GM23338 (cell line): ENCODE data around the gene CAPNS2. TPM values are rescaled to one million over a fixed set of nuclear protein-coding genes. Genes with fewer than 3 reads are reported as not detected.

Experiments used
- ATAC-seq: fragments of 200-7000 bp; cut with Tn5 transposase; 3 replicates; pipeline ENCODE4 v1.9.1; 2020
- DNase-seq: peaks from one replicate; pipeline ENCODE4 v3.0.0-alpha.2; 2015; ENCODE audit warnings: low spot score
- H2AFZ ChIP-seq: fragments of 200-600 bp; sonication (generic); 2 replicates; pipeline ENCODE4 v1.8.0; 2016; ENCODE audit warnings: antibody characterized with exemption, mild to moderate bottlenecking, moderate library complexity
- H3F3A ChIP-seq: fragments of 200-600 bp; sonication (generic); replicated peaks from 2 replicates; pipeline ENCODE4 v1.8.0; 2017; ENCODE audit warnings: antibody characterized with exemption, mixed run types, low read depth
- H3K27ac ChIP-seq: fragments of 200-600 bp; sonication (generic); 2 replicates; pipeline ENCODE4 v1.6.1; 2016; ENCODE audit warnings: low read depth
- H3K27me3 ChIP-seq: fragments of 200-600 bp; sonication (generic); 2 replicates; pipeline ENCODE4 v1.8.0; 2016; ENCODE audit warnings: mild to moderate bottlenecking, mixed run types, moderate library complexity; ENCODE audit not compliant: insufficient read depth
- H3K36me3 ChIP-seq: fragments of 200-600 bp; sonication (generic); 2 replicates; pipeline ENCODE4 v1.8.0; 2016; ENCODE audit warnings: mild to moderate bottlenecking; ENCODE audit not compliant: insufficient read depth
- H3K4me1 ChIP-seq: fragments of 200-600 bp; sonication (generic); 2 replicates; pipeline ENCODE4 v1.8.0; 2016; ENCODE audit warnings: mild to moderate bottlenecking, moderate library complexity; ENCODE audit not compliant: insufficient read depth
- H3K4me2 ChIP-seq: fragments of 200-600 bp; sonication (generic); 2 replicates; pipeline ENCODE4 v1.7.1; 2017; ENCODE audit warnings: mixed run types
- H3K4me3 ChIP-seq: fragments of 200-600 bp; sonication (generic); 2 replicates; pipeline ENCODE4 v1.6.1; 2016; ENCODE audit warnings: mixed run types
- H3K79me2 ChIP-seq: fragments of 200-600 bp; sonication (generic); replicated peaks from 2 replicates; pipeline ENCODE4 v1.8.0; 2017; ENCODE audit warnings: mild to moderate bottlenecking; ENCODE audit not compliant: insufficient read depth
- H3K9me2 ChIP-seq: fragments of 200-600 bp; sonication (generic); 2 replicates; pipeline ENCODE4 v1.8.0; 2017; ENCODE audit not compliant: insufficient read depth
- H4K20me1 ChIP-seq: fragments of 200-600 bp; sonication (generic); replicated peaks from 2 replicates; pipeline ENCODE4 v1.8.0; 2017; ENCODE audit warnings: mild to moderate bottlenecking; ENCODE audit not compliant: insufficient read depth
- H3K27ac Mint-ChIP-seq: 2 replicates; pipeline ENCODE4 v1.8.0; 2020; ENCODE audit warnings: inconsistent platforms, mild to moderate bottlenecking, moderate library complexity, mixed read lengths
- H3K27me3 Mint-ChIP-seq: 3 replicates; pipeline ENCODE4 v1.8.0; 2022; ENCODE audit warnings: low read depth, mild to moderate bottlenecking, moderate library complexity, mixed read lengths, inconsistent platforms; ENCODE audit not compliant: insufficient read depth, poor library complexity
- H3K36me3 Mint-ChIP-seq: 3 replicates; pipeline ENCODE4 v1.8.0; 2021; ENCODE audit warnings: low read depth, mild to moderate bottlenecking, inconsistent platforms, moderate library complexity, mixed read lengths
- H3K4me1 Mint-ChIP-seq: 3 replicates; pipeline ENCODE4 v1.8.0; 2020; ENCODE audit warnings: mild to moderate bottlenecking, inconsistent platforms, mixed read lengths
- H3K4me3 Mint-ChIP-seq: 3 replicates; pipeline ENCODE4 v1.8.0; 2021; ENCODE audit warnings: moderate library complexity, mild to moderate bottlenecking, inconsistent platforms, mixed read lengths
- H3K9me3 Mint-ChIP-seq: 3 replicates; pipeline ENCODE4 v1.8.0; 2020; ENCODE audit warnings: moderate library complexity, mild to moderate bottlenecking, inconsistent platforms, mixed read lengths
- CREB1 ChIP-seq: fragments of 250-450 bp; sonication (Bioruptor Pico); IDR thresholded peaks from 2 replicates; pipeline ENCODE4 v1.5.0; 2020; ENCODE audit warnings: low read depth, mild to moderate bottlenecking, moderate library complexity
- EZH2 ChIP-seq: fragments of 200-600 bp; sonication (generic); IDR thresholded peaks from one replicate; pipeline ENCODE4 v1.8.0; 2017; ENCODE audit warnings: antibody characterized with exemption, mild to moderate bottlenecking, low read depth; ENCODE audit not compliant: unreplicated experiment
- EZH2phosphoT487 ChIP-seq: fragments of 200-600 bp; sonication (generic); IDR thresholded peaks from one replicate; pipeline ENCODE4 v1.8.1; 2018; ENCODE audit warnings: antibody characterized with exemption; ENCODE audit not compliant: unreplicated experiment
- JUNB ChIP-seq: IDR thresholded peaks from one replicate; pipeline ENCODE4 v1.6.1; 2016; ENCODE audit warnings: antibody characterized with exemption; ENCODE audit not compliant: unreplicated experiment
- NANOG ChIP-seq: IDR thresholded peaks from 2 replicates; pipeline ENCODE4 v1.6.1; 2016; ENCODE audit warnings: antibody characterized with exemption, borderline replicate concordance
- POLR2AphosphoS5 ChIP-seq: IDR thresholded peaks from 2 replicates; pipeline ENCODE4 v1.6.1; 2016; ENCODE audit warnings: antibody characterized with exemption, low read depth
- STAT1 ChIP-seq: IDR thresholded peaks from one replicate; pipeline ENCODE4 v1.6.1; 2016; ENCODE audit warnings: antibody characterized with exemption; ENCODE audit not compliant: unreplicated experiment
- ZNF114 ChIP-seq: fragments of 250-450 bp; sonication (Bioruptor Pico); IDR thresholded peaks from 2 replicates; pipeline ENCODE4 v1.5.0; 2020; ENCODE audit warnings: mild to moderate bottlenecking, moderate library complexity
- ZNF331 ChIP-seq: fragments of 250-450 bp; sonication (Bioruptor Pico); IDR thresholded peaks from 2 replicates; pipeline ENCODE4 v1.5.0; 2020; ENCODE audit warnings: low read depth, mild to moderate bottlenecking, moderate library complexity
- polyA plus RNA-seq: library from polyadenylated mRNA; unstranded; fragments of >200 nt; fragmentation: Nextera tagmentation; extraction: Ambion mirVana; gene quantifications from 2 replicates; pipeline ENCODE4 v1.2.1, GENCODE V29; 2016
- total RNA-seq: library from RNA; depleted of rRNA; stranded (reverse); fragments of >200 nt; shearing (Covaris generic); gene quantifications from 2 replicates; pipeline ENCODE4 v1.2.3, GENCODE V29; 2014
- TF ChIP-seq, protein P1 (sequence below), 2 experiments: fragments of 200-600 bp in 1 of 2; sonication (generic) in 1 of 2; conservative IDR thresholded peaks; 2 replicates each; pipeline versions ENCODE4 v1.5.1 to v1.6.1; 2016 to 2017; ENCODE audit warnings: antibody characterized with exemption in 2 of 2, low read depth in 2 of 2, mild to moderate bottlenecking in 2 of 2, moderate library complexity in 1 of 2
- TF ChIP-seq, protein P2 (sequence below): IDR thresholded peaks from one replicate; pipeline ENCODE4 v1.6.1; 2018; ENCODE audit warnings: antibody characterized with exemption; ENCODE audit not compliant: unreplicated experiment
- TF ChIP-seq, protein P3 (sequence below): fragments of 250-450 bp; sonication (Bioruptor Pico); IDR thresholded peaks from 2 replicates; pipeline ENCODE4 v1.5.0; 2020; ENCODE audit warnings: mild to moderate bottlenecking, moderate library complexity
- TF ChIP-seq, protein P4 (sequence below): IDR thresholded peaks from 2 replicates; pipeline ENCODE4 v1.6.1; 2016; ENCODE audit warnings: antibody characterized with exemption

CAPNS2 gene
- total and polyA plus RNA-seq, 2 experiments from 2014 or later = 0.83 TPM; not detected in 1

DNA sequence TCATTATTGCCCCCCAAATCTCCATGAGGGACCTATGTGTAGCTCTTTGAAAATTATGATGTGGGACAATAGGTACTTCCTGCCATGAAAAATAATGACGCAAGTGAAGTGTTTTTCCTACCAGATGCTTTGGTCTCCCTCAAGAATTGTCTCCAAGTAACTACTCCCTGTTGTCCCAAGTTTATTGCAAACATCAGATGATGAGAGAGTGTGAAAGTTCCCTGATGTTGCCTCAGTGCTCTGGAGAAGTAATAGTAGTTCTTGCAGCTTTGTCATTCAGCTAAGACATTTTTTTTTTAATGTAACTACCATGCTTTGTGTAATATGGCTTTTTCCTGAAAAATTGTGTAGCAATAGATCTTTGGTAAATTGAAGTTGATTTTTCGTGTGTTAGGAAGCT lies 37.5 kb upstream of the CAPNS2 start:
- Mint-ChIP-seq H3K9me3 (no peaks in the 10 kb centered on the region), H3K27ac (no peak overlapping the region), H3K36me3 (no peaks in the 10 kb centered on the region)

More for the DNA sequence above, 37.5 kb upstream of the CAPNS2 start:
- Histone ChIP-seq H4K20me1 (no peaks in the 10 kb centered on the region), H3K9me2 (no peaks in the 10 kb centered on the region), H3K79me2 (no peaks in the 10 kb centered on the region), H2AFZ (no peak overlapping the region), H3K36me3 (no peaks in the 10 kb centered on the region), H3K4me3 (no peak overlapping the region), H3K4me1 (no peaks in the 10 kb centered on the region), H3K27ac (no peak overlapping the region), H3K27me3 (no peaks in the 10 kb centered on the region), H3F3A (no peaks in the 10 kb centered on the region), H3K4me2 (no peak overlapping the region)
- Mint-ChIP-seq H3K27me3 (no peaks in the 10 kb centered on the region), H3K4me3 (no peak overlapping the region), H3K4me1 (peaks cover 8% of the 10 kb centered on the region)
- TF ChIP-seq ZNF331 (CRISPR knock-in tag) (no peak), ZNF114 (CRISPR knock-in tag) (no peak), NANOG (no peak), POLR2AphosphoS5 (no peak), JUNB (no peak), EZH2 (no peak), EZH2phosphoT487 (no peak), STAT1 (no peak), CREB1 (CRISPR knock-in tag) (no peak)
- TF ChIP-seq, protein P1, sequence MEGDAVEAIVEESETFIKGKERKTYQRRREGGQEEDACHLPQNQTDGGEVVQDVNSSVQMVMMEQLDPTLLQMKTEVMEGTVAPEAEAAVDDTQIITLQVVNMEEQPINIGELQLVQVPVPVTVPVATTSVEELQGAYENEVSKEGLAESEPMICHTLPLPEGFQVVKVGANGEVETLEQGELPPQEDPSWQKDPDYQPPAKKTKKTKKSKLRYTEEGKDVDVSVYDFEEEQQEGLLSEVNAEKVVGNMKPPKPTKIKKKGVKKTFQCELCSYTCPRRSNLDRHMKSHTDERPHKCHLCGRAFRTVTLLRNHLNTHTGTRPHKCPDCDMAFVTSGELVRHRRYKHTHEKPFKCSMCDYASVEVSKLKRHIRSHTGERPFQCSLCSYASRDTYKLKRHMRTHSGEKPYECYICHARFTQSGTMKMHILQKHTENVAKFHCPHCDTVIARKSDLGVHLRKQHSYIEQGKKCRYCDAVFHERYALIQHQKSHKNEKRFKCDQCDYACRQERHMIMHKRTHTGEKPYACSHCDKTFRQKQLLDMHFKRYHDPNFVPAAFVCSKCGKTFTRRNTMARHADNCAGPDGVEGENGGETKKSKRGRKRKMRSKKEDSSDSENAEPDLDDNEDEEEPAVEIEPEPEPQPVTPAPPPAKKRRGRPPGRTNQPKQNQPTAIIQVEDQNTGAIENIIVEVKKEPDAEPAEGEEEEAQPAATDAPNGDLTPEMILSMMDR (conservative IDR thresholded peaks at IDR 0.05; ENCODE audit: low read depth in 2 of 2) = no peak
- TF ChIP-seq, protein P2, sequence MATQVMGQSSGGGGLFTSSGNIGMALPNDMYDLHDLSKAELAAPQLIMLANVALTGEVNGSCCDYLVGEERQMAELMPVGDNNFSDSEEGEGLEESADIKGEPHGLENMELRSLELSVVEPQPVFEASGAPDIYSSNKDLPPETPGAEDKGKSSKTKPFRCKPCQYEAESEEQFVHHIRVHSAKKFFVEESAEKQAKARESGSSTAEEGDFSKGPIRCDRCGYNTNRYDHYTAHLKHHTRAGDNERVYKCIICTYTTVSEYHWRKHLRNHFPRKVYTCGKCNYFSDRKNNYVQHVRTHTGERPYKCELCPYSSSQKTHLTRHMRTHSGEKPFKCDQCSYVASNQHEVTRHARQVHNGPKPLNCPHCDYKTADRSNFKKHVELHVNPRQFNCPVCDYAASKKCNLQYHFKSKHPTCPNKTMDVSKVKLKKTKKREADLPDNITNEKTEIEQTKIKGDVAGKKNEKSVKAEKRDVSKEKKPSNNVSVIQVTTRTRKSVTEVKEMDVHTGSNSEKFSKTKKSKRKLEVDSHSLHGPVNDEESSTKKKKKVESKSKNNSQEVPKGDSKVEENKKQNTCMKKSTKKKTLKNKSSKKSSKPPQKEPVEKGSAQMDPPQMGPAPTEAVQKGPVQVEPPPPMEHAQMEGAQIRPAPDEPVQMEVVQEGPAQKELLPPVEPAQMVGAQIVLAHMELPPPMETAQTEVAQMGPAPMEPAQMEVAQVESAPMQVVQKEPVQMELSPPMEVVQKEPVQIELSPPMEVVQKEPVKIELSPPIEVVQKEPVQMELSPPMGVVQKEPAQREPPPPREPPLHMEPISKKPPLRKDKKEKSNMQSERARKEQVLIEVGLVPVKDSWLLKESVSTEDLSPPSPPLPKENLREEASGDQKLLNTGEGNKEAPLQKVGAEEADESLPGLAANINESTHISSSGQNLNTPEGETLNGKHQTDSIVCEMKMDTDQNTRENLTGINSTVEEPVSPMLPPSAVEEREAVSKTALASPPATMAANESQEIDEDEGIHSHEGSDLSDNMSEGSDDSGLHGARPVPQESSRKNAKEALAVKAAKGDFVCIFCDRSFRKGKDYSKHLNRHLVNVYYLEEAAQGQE = no peak
- TF ChIP-seq, protein P3, sequence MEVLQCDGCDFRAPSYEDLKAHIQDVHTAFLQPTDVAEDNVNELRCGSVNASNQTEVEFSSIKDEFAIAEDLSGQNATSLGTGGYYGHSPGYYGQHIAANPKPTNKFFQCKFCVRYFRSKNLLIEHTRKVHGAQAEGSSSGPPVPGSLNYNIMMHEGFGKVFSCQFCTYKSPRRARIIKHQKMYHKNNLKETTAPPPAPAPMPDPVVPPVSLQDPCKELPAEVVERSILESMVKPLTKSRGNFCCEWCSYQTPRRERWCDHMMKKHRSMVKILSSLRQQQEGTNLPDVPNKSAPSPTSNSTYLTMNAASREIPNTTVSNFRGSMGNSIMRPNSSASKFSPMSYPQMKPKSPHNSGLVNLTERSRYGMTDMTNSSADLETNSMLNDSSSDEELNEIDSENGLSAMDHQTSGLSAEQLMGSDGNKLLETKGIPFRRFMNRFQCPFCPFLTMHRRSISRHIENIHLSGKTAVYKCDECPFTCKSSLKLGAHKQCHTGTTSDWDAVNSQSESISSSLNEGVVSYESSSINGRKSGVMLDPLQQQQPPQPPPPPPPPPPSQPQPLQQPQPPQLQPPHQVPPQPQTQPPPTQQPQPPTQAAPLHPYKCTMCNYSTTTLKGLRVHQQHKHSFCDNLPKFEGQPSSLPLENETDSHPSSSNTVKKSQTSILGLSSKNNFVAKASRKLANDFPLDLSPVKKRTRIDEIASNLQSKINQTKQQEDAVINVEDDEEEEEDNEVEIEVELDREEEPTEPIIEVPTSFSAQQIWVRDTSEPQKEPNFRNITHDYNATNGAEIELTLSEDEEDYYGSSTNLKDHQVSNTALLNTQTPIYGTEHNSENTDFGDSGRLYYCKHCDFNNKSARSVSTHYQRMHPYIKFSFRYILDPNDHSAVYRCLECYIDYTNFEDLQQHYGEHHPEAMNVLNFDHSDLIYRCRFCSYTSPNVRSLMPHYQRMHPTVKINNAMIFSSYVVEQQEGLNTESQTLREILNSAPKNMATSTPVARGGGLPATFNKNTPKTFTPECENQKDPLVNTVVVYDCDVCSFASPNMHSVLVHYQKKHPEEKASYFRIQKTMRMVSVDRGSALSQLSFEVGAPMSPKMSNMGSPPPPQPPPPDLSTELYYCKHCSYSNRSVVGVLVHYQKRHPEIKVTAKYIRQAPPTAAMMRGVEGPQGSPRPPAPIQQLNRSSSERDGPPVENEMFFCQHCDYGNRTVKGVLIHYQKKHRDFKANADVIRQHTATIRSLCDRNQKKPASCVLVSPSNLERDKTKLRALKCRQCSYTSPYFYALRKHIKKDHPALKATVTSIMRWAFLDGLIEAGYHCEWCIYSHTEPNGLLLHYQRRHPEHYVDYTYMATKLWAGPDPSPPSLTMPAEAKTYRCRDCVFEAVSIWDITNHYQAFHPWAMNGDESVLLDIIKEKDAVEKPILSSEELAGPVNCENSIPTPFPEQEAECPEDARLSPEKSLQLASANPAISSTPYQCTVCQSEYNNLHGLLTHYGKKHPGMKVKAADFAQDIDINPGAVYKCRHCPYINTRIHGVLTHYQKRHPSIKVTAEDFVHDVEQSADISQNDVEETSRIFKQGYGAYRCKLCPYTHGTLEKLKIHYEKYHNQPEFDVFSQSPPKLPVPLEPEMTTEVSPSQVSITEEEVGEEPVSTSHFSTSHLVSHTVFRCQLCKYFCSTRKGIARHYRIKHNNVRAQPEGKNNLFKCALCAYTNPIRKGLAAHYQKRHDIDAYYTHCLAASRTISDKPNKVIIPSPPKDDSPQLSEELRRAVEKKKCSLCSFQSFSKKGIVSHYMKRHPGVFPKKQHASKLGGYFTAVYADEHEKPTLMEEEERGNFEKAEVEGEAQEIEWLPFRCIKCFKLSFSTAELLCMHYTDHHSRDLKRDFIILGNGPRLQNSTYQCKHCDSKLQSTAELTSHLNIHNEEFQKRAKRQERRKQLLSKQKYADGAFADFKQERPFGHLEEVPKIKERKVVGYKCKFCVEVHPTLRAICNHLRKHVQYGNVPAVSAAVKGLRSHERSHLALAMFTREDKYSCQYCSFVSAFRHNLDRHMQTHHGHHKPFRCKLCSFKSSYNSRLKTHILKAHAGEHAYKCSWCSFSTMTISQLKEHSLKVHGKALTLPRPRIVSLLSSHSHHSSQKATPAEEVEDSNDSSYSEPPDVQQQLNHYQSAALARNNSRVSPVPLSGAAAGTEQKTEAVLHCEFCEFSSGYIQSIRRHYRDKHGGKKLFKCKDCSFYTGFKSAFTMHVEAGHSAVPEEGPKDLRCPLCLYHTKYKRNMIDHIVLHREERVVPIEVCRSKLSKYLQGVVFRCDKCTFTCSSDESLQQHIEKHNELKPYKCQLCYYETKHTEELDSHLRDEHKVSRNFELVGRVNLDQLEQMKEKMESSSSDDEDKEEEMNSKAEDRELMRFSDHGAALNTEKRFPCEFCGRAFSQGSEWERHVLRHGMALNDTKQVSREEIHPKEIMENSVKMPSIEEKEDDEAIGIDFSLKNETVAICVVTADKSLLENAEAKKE (CRISPR knock-in tag) = no peak
- TF ChIP-seq, protein P4, sequence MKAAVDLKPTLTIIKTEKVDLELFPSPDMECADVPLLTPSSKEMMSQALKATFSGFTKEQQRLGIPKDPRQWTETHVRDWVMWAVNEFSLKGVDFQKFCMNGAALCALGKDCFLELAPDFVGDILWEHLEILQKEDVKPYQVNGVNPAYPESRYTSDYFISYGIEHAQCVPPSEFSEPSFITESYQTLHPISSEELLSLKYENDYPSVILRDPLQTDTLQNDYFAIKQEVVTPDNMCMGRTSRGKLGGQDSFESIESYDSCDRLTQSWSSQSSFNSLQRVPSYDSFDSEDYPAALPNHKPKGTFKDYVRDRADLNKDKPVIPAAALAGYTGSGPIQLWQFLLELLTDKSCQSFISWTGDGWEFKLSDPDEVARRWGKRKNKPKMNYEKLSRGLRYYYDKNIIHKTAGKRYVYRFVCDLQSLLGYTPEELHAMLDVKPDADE = no peak
- DNase-seq (no peak), ATAC-seq (no peak)
